Measurements from ENCODE around the gene KPNA1. TPM values are rescaled to one million over a fixed set of nuclear protein-coding genes. Genes with fewer than 3 reads are reported as not detected.
A peak's percentile ranks its signal among the peaks of the same experiment; 100 is the strongest.

Gene KPNA1
- total RNA-seq, 1 donor from 2014 or later: 82.5 TPM

GRCh38 chr3:122560680-122561079 lies 45.9 kb upstream of the KPNA1 start:
- DNase-seq (ENCODE audit: low spot score, unreplicated experiment): peak; percentile 18
- H3K4me1 Mint-ChIP-seq (ENCODE audit: low read depth): peaks cover 9% of the 10 kb centered on the region
- no peaks in the 10 kb centered on the region for H3K9me3 Mint-ChIP-seq (ENCODE audit: low read depth)
- no peak overlapping the region for H3K27ac Mint-ChIP-seq
- H3K4me3 Mint-ChIP-seq (ENCODE audit: low read depth): no peak overlapping the region
- H3K27me3 Mint-ChIP-seq: no peaks in the 10 kb centered on the region
- TF ChIP-seq CTCF (IDR thresholded peaks at IDR 0.05; ENCODE audit: unreplicated experiment): peak; percentile 66
- H3K36me3 Mint-ChIP-seq (ENCODE audit: insufficient read depth): peaks cover 1% of the 10 kb centered on the region

- H3K27me3 Mint-ChIP-seq: no peaks in the 10 kb centered on the region
Observed at GRCh38 chr3:122559906-122560305, 45.2 kb upstream of the KPNA1 start.

DNA sequence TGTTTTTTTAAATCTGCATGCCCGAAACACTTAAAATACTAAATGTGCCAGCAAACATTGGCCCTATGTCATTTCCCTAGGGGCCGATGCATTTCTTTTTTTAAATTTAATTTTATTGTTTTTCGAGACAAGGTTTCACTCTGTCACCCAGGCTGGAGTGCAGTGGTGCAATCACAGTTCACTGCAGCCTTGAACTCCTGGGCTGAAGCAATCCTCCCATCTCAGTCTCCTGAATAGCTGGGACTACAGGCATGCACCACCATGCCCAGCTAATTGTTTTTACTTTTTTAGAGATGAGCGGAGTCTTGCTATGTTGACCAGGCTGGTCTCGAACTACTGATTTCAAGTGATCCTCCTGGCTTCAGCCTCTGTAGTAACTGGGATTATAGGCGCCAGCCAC lies 43.9 kb upstream of the KPNA1 start:
- H3K27me3 Mint-ChIP-seq: no peaks in the 10 kb centered on the region
- H3K36me3 Mint-ChIP-seq (ENCODE audit: insufficient read depth): peaks cover 2% of the 10 kb centered on the region
- no peak for TF ChIP-seq CTCF (IDR thresholded peaks at IDR 0.05; ENCODE audit: unreplicated experiment)
- H3K4me1 Mint-ChIP-seq (ENCODE audit: low read depth): peaks cover 2% of the 10 kb centered on the region
- no peaks in the 10 kb centered on the region for H3K9me3 Mint-ChIP-seq (ENCODE audit: low read depth)
- DNase-seq (ENCODE audit: low spot score, unreplicated experiment): no peak
- H3K4me3 Mint-ChIP-seq (ENCODE audit: low read depth): no peak overlapping the region
- no peak overlapping the region for H3K27ac Mint-ChIP-seq

More at GRCh38 chr3:122559906-122560305, 45.2 kb upstream of the KPNA1 start:
- no peak for TF ChIP-seq CTCF (IDR thresholded peaks at IDR 0.05; ENCODE audit: unreplicated experiment)
- Mint-ChIP-seq H3K27ac (no peak overlapping the region), H3K36me3 (ENCODE audit: insufficient read depth) (peaks cover 2% of the 10 kb centered on the region), H3K9me3 (ENCODE audit: low read depth) (no peaks in the 10 kb centered on the region), H3K4me3 (ENCODE audit: low read depth) (no peak overlapping the region), H3K4me1 (ENCODE audit: low read depth) (peaks cover 7% of the 10 kb centered on the region)
- DNase-seq (ENCODE audit: low spot score, unreplicated experiment): no peak

- no peak overlapping the region for H3K4me3 Mint-ChIP-seq (ENCODE audit: low read depth)
- DNase-seq (ENCODE audit: low spot score, unreplicated experiment): no peak
- H3K27ac Mint-ChIP-seq: no peak overlapping the region
- no peaks in the 10 kb centered on the region for H3K9me3 Mint-ChIP-seq (ENCODE audit: low read depth)
- no peaks in the 10 kb centered on the region for H3K27me3 Mint-ChIP-seq
- peaks cover 4% of the 10 kb centered on the region for H3K36me3 Mint-ChIP-seq (ENCODE audit: insufficient read depth)
- no peak for TF ChIP-seq CTCF (IDR thresholded peaks at IDR 0.05; ENCODE audit: unreplicated experiment)
- H3K4me1 Mint-ChIP-seq (ENCODE audit: low read depth): no peaks in the 10 kb centered on the region
Observed at GRCh38 chr3:122557356-122557755, 42.6 kb upstream of the KPNA1 start.

DNA sequence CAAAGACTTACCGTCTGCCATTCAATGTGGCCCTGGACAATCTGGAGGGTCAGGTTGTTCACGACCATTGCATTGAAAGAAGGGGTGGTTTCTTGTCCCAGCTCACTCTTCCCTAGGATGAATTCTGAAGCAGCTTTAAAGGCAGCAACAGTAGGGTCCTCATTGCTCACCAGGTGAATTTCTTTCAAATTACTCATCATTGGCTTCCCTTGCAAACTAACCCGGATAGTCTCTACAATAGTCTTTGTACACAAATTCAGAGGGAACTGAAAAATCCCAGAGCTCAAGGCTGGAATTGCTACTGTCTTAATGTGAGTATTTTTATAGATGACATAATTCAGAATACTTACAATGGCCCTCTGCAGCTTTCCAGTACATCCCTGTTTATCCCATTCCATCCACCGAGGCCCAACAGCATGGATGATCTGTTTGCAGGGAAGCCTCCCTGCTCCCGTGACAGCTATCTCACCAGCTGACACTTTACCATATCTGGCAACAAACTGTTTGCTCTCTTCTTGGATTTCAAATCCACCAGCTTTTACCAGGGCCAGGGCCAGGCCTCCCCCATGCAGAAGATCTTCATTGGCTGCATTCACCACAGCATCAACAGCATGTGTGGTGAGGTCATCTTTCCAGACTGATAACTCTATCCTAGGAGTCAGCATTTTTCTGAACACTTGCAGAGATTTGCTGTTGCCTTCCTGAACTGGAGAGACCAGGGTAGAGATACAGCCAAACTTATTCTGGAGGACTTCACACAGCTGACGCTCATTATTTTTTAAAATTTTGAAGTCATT lies 40.7 kb upstream of the KPNA1 start:
- no peak overlapping the region for H3K27ac Mint-ChIP-seq
- no peaks in the 10 kb centered on the region for H3K4me1 Mint-ChIP-seq (ENCODE audit: low read depth)
- H3K9me3 Mint-ChIP-seq (ENCODE audit: low read depth): no peaks in the 10 kb centered on the region
- no peaks in the 10 kb centered on the region for H3K27me3 Mint-ChIP-seq
- no peak for TF ChIP-seq CTCF (IDR thresholded peaks at IDR 0.05; ENCODE audit: unreplicated experiment)
- peaks cover 5% of the 10 kb centered on the region for H3K36me3 Mint-ChIP-seq (ENCODE audit: insufficient read depth)
- DNase-seq (ENCODE audit: low spot score, unreplicated experiment): no peak
- H3K4me3 Mint-ChIP-seq (ENCODE audit: low read depth): no peak overlapping the region
